PFSK-1 (cell line): ENCODE results near the gene CCN2.

Source experiments
- FOXP2 ChIP-seq: optimal IDR thresholded peaks from 2 replicates; pipeline ENCODE3; 2011; ENCODE audit warnings: borderline replicate concordance, control low read depth, inconsistent platforms; ENCODE audit not compliant: insufficient read depth; ENCODE audit errors: extremely low read length, extremely low read depth
- POLR2AphosphoS5 ChIP-seq: IDR thresholded peaks from 2 replicates; pipeline ENCODE4 v1.6.1; 2012; ENCODE audit warnings: low read depth, mild to moderate bottlenecking, control low read depth, low read length, moderate library complexity
- REST ChIP-seq, 2 experiments: IDR thresholded peaks; 2 replicates each; pipeline versions ENCODE4 v1.6.1 to v1.8.0; 2011 to 2012; ENCODE audit warnings: low read depth in 2 of 2, low read length in 2 of 2, control low read depth in 1 of 2, inconsistent platforms in 1 of 2, mild to moderate bottlenecking in 1 of 2, moderate library complexity in 1 of 2; ENCODE audit not compliant: insufficient read depth in 1 of 2
- SIN3A ChIP-seq: IDR thresholded peaks from 2 replicates; pipeline ENCODE4 v1.6.1; 2012; ENCODE audit warnings: mild to moderate bottlenecking, low read length, moderate library complexity, borderline replicate concordance; ENCODE audit not compliant: insufficient read depth
- TAF1 ChIP-seq: IDR thresholded peaks from 2 replicates; pipeline ENCODE4 v1.6.1; 2012; ENCODE audit warnings: low read length, control low read depth, borderline replicate concordance; ENCODE audit not compliant: insufficient read depth

DNA sequence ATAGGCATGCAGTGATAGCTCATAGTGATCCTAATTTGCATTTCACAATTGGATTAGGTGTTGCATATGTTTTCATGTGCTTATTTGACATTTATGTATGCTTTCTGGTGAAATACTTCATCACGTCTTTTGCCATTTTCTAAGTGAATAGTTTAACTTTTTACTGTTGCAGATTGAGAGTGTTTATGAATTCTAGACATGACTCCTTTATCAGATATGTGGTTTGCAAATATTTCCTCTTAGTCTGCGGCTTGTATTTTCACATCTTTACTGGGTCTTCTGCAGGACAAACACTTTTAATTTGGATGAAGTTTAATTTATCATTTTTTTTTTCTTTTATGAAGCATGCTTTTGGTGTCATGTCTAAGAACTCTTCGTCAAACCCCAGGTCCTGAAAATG is 39.2 kb downstream of the CCN2 start:
- TF ChIP-seq TAF1 (no peak), POLR2AphosphoS5 (no peak), SIN3A (no peak), REST (IDR thresholded peaks at IDR 0.05; ENCODE audit: insufficient read depth in 1 of 2, low read depth in 2 of 2, low read length in 2 of 2) (no peak), FOXP2 (no peak)
